GM12878 (cell line): Measurements from ENCODE around the gene STRN4. TPM values are rescaled to one million over a fixed set of nuclear protein-coding genes. Genes with fewer than 3 reads are reported as not detected.

Experiments
- ATAC-seq: fragments of 200-7000 bp; cut with Tn5 transposase; 3 replicates; pipeline ENCODE4 v1.9.1; 2020; ENCODE audit warnings: mild to moderate bottlenecking, moderate library complexity
- BruUV-seq: library from RNA; stranded (reverse); fragments of 400-500 nt; replicated peaks from 2 replicates; lab custom pipeline; 2021; lab: Mats Ljungman, UMichigan
- CTCF ChIA-PET: fragments of 300-600 bp; sonication (Branson Sonifier 250); formaldehyde crosslinking; extraction: SDS; loops from one replicate; lab custom pipeline; 2021; ENCODE audit warnings: inconsistent platforms; lab: Yijun Ruan, JAX
- POLR2A ChIA-PET: fragments of 350-600 bp; formaldehyde crosslinking; extraction: SDS; loops from one replicate; lab custom pipeline; 2021; ENCODE audit warnings: inconsistent platforms; lab: Charles Lee
- RAD21 ChIA-PET: fragments of 300-600 bp; sonication (Branson Sonifier 250); formaldehyde crosslinking; loops from one replicate; lab custom pipeline; 2023; ENCODE audit warnings: antibody characterized with exemption; ENCODE audit not compliant: unreplicated experiment; lab: Charles Lee
- SMC1A ChIA-PET: fragments of 300-600 bp; sonication (Branson Sonifier 250); formaldehyde crosslinking; loops from one replicate; lab custom pipeline; 2023; ENCODE audit not compliant: unreplicated experiment, uncharacterized antibody; lab: Charles Lee
- DNase-seq: peaks from one replicate; pipeline ENCODE4 v3.0.0-alpha.2; 2011; ENCODE audit warnings: low read depth, low spot score
- FAIRE-seq: peaks from 3 replicates; lab custom pipeline; 2011; peaks lifted over from hg19 to GRCh38; lab: Jason Lieb, UNC
- H2AFZ ChIP-seq: 2 replicates; pipeline ENCODE4 v1.6.0; 2011; ENCODE audit warnings: low read depth, low read length, control low read depth; ENCODE audit not compliant: control insufficient read depth
- H3K27ac ChIP-seq: 2 replicates; pipeline ENCODE4 v1.5.1; 2011; ENCODE audit warnings: control low read depth; ENCODE audit not compliant: control insufficient read depth, insufficient read depth
- H3K27me3 ChIP-seq, 2 experiments: replicated peaks in 1 of 2; 2 replicates each; pipeline versions ENCODE4 v1.6.0 to v1.6.1; 2011; ENCODE audit warnings: low read length in 1 of 2; ENCODE audit not compliant: control insufficient read depth in 2 of 2, insufficient read depth in 2 of 2
- H3K36me3 ChIP-seq, 2 experiments: 2 replicates each; pipeline ENCODE4 v1.5.1; 2011; ENCODE audit warnings: low read length in 1 of 2; ENCODE audit not compliant: control insufficient read depth in 2 of 2, insufficient read depth in 2 of 2
- H3K4me1 ChIP-seq: 2 replicates; pipeline ENCODE4 v1.6.1; 2011; ENCODE audit warnings: mild to moderate bottlenecking, low read length, moderate library complexity, mixed read lengths; ENCODE audit not compliant: control insufficient read depth, insufficient read depth
- H3K4me2 ChIP-seq: 2 replicates; pipeline ENCODE4 v1.6.0; 2011; ENCODE audit warnings: control low read depth; ENCODE audit not compliant: control insufficient read depth, insufficient read depth
- H3K4me3 ChIP-seq: fragments of 200-600 bp; sonication (generic); 2 replicates; pipeline ENCODE4 v1.5.1; 2016
- H3K79me2 ChIP-seq: 2 replicates; pipeline ENCODE4 v1.6.0; 2011; ENCODE audit warnings: low read length; ENCODE audit not compliant: control insufficient read depth, insufficient read depth
- H3K9ac ChIP-seq: 2 replicates; pipeline ENCODE4 v1.8.0; 2011; ENCODE audit warnings: low read length, control low read depth, mixed read lengths; ENCODE audit not compliant: control insufficient read depth, insufficient read depth
- H3K9me3 ChIP-seq: replicated peaks from 3 replicates; pipeline ENCODE4 v1.5.1; 2011; ENCODE audit warnings: mild to moderate bottlenecking, low read length; ENCODE audit not compliant: control insufficient read depth, insufficient read depth
- H4K20me1 ChIP-seq: 2 replicates; pipeline ENCODE4 v1.6.0; 2011; ENCODE audit not compliant: control insufficient read depth, insufficient read depth
- CBFB ChIP-seq: IDR thresholded peaks from 2 replicates; pipeline ENCODE4 v1.6.1; 2016; ENCODE audit warnings: antibody characterized with exemption, low read depth
- GABPA ChIP-seq: IDR thresholded peaks from 2 replicates; pipeline ENCODE4 v1.6.1; 2014; ENCODE audit warnings: antibody characterized with exemption, low read depth, mild to moderate bottlenecking, inconsistent platforms
- HDGF ChIP-seq: fragments of 450-650 bp; IDR thresholded peaks from 2 replicates; pipeline ENCODE4 v1.6.1; 2016; ENCODE audit warnings: antibody characterized with exemption
- MTA3 ChIP-seq: IDR thresholded peaks from 2 replicates; pipeline ENCODE4 v1.6.1; 2012; ENCODE audit warnings: low read length, inconsistent platforms, borderline replicate concordance
- NFIC ChIP-seq: IDR thresholded peaks from 2 replicates; pipeline ENCODE4 v1.6.1; 2012; ENCODE audit warnings: low read depth, mild to moderate bottlenecking, inconsistent platforms, low read length, moderate library complexity
- PAX5 ChIP-seq: IDR thresholded peaks from 2 replicates; pipeline ENCODE4 v1.6.1; 2011; ENCODE audit warnings: low read depth, low read length, borderline replicate concordance
- POLR2AphosphoS5 ChIP-seq: IDR thresholded peaks from 2 replicates; pipeline ENCODE4 v1.6.1; 2011; ENCODE audit warnings: mild to moderate bottlenecking, low read length, inconsistent platforms
- ZNF384 ChIP-seq: IDR thresholded peaks from 2 replicates; pipeline ENCODE4 v1.6.1; 2012; ENCODE audit warnings: low read depth, mild to moderate bottlenecking, low read length, improper control_type of control experiment, borderline replicate concordance
- WGBS: methylation state at CpG from one replicate; pipeline ENCODE4 v1.1.6; 2016; ENCODE audit warnings: low lambda C conversion rate; ENCODE audit not compliant: insufficient replicate concordance, insufficient coverage; ENCODE audit errors: missing lambda C conversion rate; 5-methylcytosine and 5-hydroxymethylcytosine counted together
- in situ Hi-C: fragments of 300-500 bp; cut with MboI; formaldehyde crosslinking; loops from 9 replicates; pipeline ENCODE4 v1.14.3; 2018; ENCODE audit warnings: mixed read lengths
- intact Hi-C: fragments of 100-400 bp; cut with micrococcal nuclease; formaldehyde crosslinking; loops from one replicate; pipeline ENCODE4 v1.14.2; 2022; ENCODE audit not compliant: unreplicated experiment
- polyA plus RNA-seq, 11 experiments: library from polyadenylated mRNA; depleted of rRNA in 4 of 11; unstranded in 6 of 11; stranded (reverse) in 5 of 11; fragments of >200 nt; fragmentation: Nextera tagmentation in 4 of 11; fragmentation: Illumina TruSeq in 1 of 11; extraction: Ambion mirVana in 4 of 11; extraction: Trizol in 1 of 11; gene quantifications; 1 replicate in 1 of 11; 2 replicates in 10 of 11; pipeline versions ENCODE4 v1.2.1 to v1.2.3, GENCODE V29; 2011 to 2016; ENCODE audit warnings: inconsistent platforms in 2 of 11, missing spikeins in 2 of 11, low read depth in 1 of 11
- total RNA-seq, 4 experiments: library from RNA; depleted of rRNA in 3 of 4; stranded (reverse); fragments of >200 nt in 3 of 4; fragmentation: Illumina TruSeq in 1 of 4; extraction: Trizol in 1 of 4; gene quantifications; 2 replicates each; pipeline versions ENCODE4 v1.2.1 to v1.2.3, GENCODE V29; 2013 to 2021
- TF ChIP-seq, protein P1 (sequence below): IDR thresholded peaks from 2 replicates; pipeline ENCODE4 v1.6.1; 2012; ENCODE audit warnings: low read depth, low read length, improper control_type of control experiment

Gene STRN4
- total and polyA plus RNA-seq, 10 of the 15 experiments (the other 5 are each of a cell fraction or from before 2014, with no cell fraction given) = 0.42 to 62.8 (median 22.5) TPM

DNA sequence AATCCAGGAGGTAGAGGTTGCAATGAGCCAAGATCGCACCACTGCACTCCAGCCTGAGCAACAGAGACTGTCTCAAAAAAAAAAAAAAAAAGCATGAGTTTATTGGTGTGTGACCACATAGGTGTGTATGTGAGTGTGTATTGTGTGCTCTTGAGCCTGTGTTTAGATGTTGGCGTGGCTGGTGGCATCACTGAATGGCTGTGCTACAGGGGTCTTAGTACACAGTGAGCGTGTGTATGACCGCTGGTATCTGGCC, 39.7 kb upstream of the STRN4 start:
- no TSS peak for BruUV-seq
- in situ Hi-C loops (no loop called here), intact Hi-C loops (loop anchor here (5.0 kb wide), 1 partner anchor 36 kb away; no protein-coding TSS in a partner anchor)
- H3K27ac ChIP-seq = peak overlapping the region; percentile 94
- CTCF ChIA-PET = interaction anchor here (0.8 to 4.4 kb wide), 12 partner anchors 13 to 227 kb away, joined by 3 to 43 read pairs (median 10); no protein-coding TSS in a partner anchor
- peak overlapping the region; percentile 100 for H3K4me3 ChIP-seq
- DNase-seq = no peak
- H3K27me3 ChIP-seq = no peaks in the 10 kb centered on the region
- SMC1A ChIA-PET = interaction anchor here (2.1 to 2.5 kb wide), 4 partner anchors 19 to 55 kb away, joined by 6 to 11 read pairs (median 8); no protein-coding TSS in a partner anchor
- no peaks in the 10 kb centered on the region; the same call in 1 of the 2 replicates for H4K20me1 ChIP-seq
- TF ChIP-seq, protein P1, sequence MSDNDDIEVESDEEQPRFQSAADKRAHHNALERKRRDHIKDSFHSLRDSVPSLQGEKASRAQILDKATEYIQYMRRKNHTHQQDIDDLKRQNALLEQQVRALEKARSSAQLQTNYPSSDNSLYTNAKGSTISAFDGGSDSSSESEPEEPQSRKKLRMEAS = peak; percentile 21; the same call in 1 of the 2 replicates
- 0 out of 2 replicates have a peak, but pooled peaks have one; percentile 10 for TF ChIP-seq HDGF
- no peak for TF ChIP-seq MTA3
- TF ChIP-seq ZNF384 = 0 out of 2 replicates have a peak, but pooled peaks have one; percentile 22
- 0 out of 2 replicates have a peak, but pooled peaks have one; percentile 23 for TF ChIP-seq CBFB
- TF ChIP-seq NFIC = no peak
- TF ChIP-seq POLR2AphosphoS5 = peak; percentile 35; the same call in 1 of the 2 replicates
- 0 out of 2 replicates have a peak, but pooled peaks have one; percentile 6 for TF ChIP-seq PAX5
- TF ChIP-seq GABPA = no peak
- 15% methylated on average over 4 of the region's 4 CpGs for WGBS
- POLR2A ChIA-PET = interaction anchor here (0.6 to 1.9 kb wide), 5 partner anchors 16 to 471 kb away, joined by 3 to 4 read pairs (median 4); partner anchors contain the start of gene CCDC9
- H3K9ac ChIP-seq = peak overlapping the region; percentile 65
- H2AFZ ChIP-seq = no peak overlapping the region
- FAIRE-seq = no peak
- 0 out of 2 replicates have a peak, but pooled peaks cover 7% of the 10 kb centered on the region for H3K4me1 ChIP-seq
- peaks cover 8 to 10% of the 10 kb centered on the region in 2 experiments; a peak in 3 of 4 replicates for H3K36me3 ChIP-seq
- no peak for ATAC-seq
- RAD21 ChIA-PET = interaction anchor here (0.8 to 1.0 kb wide), 3 partner anchors 19 to 66 kb away, joined by 3 to 5 read pairs (median 3); no protein-coding TSS in a partner anchor
- H3K9me3 ChIP-seq = no peaks in the 10 kb centered on the region; the same call in 2 of the 3 replicates
- peaks cover 65% of the 10 kb centered on the region for H3K79me2 ChIP-seq
- peak overlapping the region; percentile 81 for H3K4me2 ChIP-seq
